Measurements from ENCODE around the gene PTX3. TPM values are rescaled to one million over a fixed set of nuclear protein-coding genes. Genes with fewer than 3 reads are reported as not detected.

The PTX3 gene
- total RNA-seq (1 to 10 TPM; 1.0 to 5.0 (median 3.0) TPM), polyA plus RNA-seq (1 to 10 TPM; 2.1 to 2.9 TPM)

- 25 to 38% methylated on average over 15 of the region's 15 CpGs for WGBS, 2 donors
- no peak for FAIRE-seq
- peak within 1 kb of the TSS in 2 of 4 donors; percentile 11 to 50 for H3K27ac ChIP-seq
These were observed at the start of gene PTX3 for GRCh38 chr3:157436583-157437291. PTX3 (plus strand) TSS chr3:157436850; CDS start chr3:157436934, 84 bp downstream.

GRCh38 chr3:157387708-157388435, 48.8 kb upstream of the PTX3 start:
- TF ChIP-seq CTCF (IDR thresholded peaks at IDR 0.05), result no peak
- FAIRE-seq, result no peak
- no peak for DNase-seq
- intact Hi-C loops (cut with DNase I), result no loop called here
- WGBS, 2 donors, result 67 to 90% methylated on average over 3 of the region's 3 CpGs
- Histone ChIP-seq H3K27ac (no peak overlapping the region), H3K27me3 (no peaks in the 10 kb centered on the region), H3K36me3 (no peaks in the 10 kb centered on the region), H3K9me3 (no peaks in the 10 kb centered on the region), H3K4me3 (no peak overlapping the region), H3K4me1 (peaks cover 0 to 7% (median 0%) of the 10 kb centered on the region in 3 donors)
- no peak for ATAC-seq

More at GRCh38 chr3:157436583-157437291, at the start of gene PTX3:
- no peak for TF ChIP-seq CTCF (IDR thresholded peaks at IDR 0.05)
- Histone ChIP-seq H3K4me3 (peak within 1 kb of the TSS; percentile 39 to 62 (median 47)), H3K27me3 (no peaks in the 10 kb centered on the region), H3K4me1 (no peaks in the 10 kb centered on the region), H3K36me3 (no peaks in the 10 kb centered on the region), H3K9me3 (no peaks in the 10 kb centered on the region)
- ATAC-seq (peak in 3 of 4 donors; percentile 34 to 72 (median 63)), DNase-seq (peak in 4 of 6 donors; percentile 9 to 46 (median 26))
- intact Hi-C loops (cut with DNase I), result no loop called here

- Histone ChIP-seq H3K4me3 (no peak overlapping the region), H3K9me3 (no peaks in the 10 kb centered on the region), H3K36me3 (no peaks in the 10 kb centered on the region), H3K27ac (no peak overlapping the region), H3K27me3 (no peaks in the 10 kb centered on the region), H3K4me1 (peaks cover 0 to 7% (median 0%) of the 10 kb centered on the region in 3 donors)
- no peak for DNase-seq
- intact Hi-C loops (cut with DNase I), result no loop called here
- TF ChIP-seq CTCF (IDR thresholded peaks at IDR 0.05), result no peak
- no peak for ATAC-seq
- no peak for FAIRE-seq
These were observed 47.7 kb upstream of the PTX3 start for GRCh38 chr3:157388976-157389375.

GRCh38 chr3:157390713-157391515, 45.7 kb upstream of the PTX3 start:
- TF ChIP-seq CTCF (IDR thresholded peaks at IDR 0.05), result no peak
- no peak for FAIRE-seq
- Histone ChIP-seq H3K9me3 (no peaks in the 10 kb centered on the region), H3K27ac (no peak overlapping the region), H3K4me1 (peaks cover 0 to under 1% (median 0%) of the 10 kb centered on the region in 3 donors), H3K4me3 (no peak overlapping the region), H3K36me3 (no peaks in the 10 kb centered on the region), H3K27me3 (no peaks in the 10 kb centered on the region)
- intact Hi-C loops (cut with DNase I), result no loop called here
- ATAC-seq, result no peak
- DNase-seq, result peak in 1 of 6 donors; percentile 45
- WGBS, 2 donors, result 91 to 94% methylated on average over 9 of the region's 9 CpGs
